Gastroesophageal sphincter (tissue), 3 donors: ENCODE data around the gene DOK6.

Source experiments
- POLR2A ChIP-seq, 2 donors: fragments of 450-650 bp; IDR thresholded peaks; one replicate each; pipeline ENCODE4 v1.6.1; 2017; ENCODE audit warnings: antibody characterized with exemption in 2 of 2, mild to moderate bottlenecking in 2 of 2, moderate library complexity in 1 of 2
- TF ChIP-seq, protein P1 (sequence below), 4 experiments: fragments of 200-600 bp in 2 of 4; fragments of 450-650 bp in 2 of 4; sonication (generic) in 1 of 4; IDR thresholded peaks; one replicate each; pipeline ENCODE4 v1.5.1; 2017 to 2019; ENCODE audit warnings: antibody characterized with exemption in 4 of 4, mild to moderate bottlenecking in 2 of 4, moderate library complexity in 2 of 4

GRCh38 chr18:69680123-69680522 is 279.4 kb downstream of the DOK6 start:
- TF ChIP-seq, protein P1, sequence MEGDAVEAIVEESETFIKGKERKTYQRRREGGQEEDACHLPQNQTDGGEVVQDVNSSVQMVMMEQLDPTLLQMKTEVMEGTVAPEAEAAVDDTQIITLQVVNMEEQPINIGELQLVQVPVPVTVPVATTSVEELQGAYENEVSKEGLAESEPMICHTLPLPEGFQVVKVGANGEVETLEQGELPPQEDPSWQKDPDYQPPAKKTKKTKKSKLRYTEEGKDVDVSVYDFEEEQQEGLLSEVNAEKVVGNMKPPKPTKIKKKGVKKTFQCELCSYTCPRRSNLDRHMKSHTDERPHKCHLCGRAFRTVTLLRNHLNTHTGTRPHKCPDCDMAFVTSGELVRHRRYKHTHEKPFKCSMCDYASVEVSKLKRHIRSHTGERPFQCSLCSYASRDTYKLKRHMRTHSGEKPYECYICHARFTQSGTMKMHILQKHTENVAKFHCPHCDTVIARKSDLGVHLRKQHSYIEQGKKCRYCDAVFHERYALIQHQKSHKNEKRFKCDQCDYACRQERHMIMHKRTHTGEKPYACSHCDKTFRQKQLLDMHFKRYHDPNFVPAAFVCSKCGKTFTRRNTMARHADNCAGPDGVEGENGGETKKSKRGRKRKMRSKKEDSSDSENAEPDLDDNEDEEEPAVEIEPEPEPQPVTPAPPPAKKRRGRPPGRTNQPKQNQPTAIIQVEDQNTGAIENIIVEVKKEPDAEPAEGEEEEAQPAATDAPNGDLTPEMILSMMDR (IDR thresholded peaks at IDR 0.05) = no peak
- TF ChIP-seq POLR2A (IDR thresholded peaks at IDR 0.05) = no peak
